ENCODE data around the gene STK11IP. TPM values are rescaled to one million over a fixed set of nuclear protein-coding genes. Genes with fewer than 3 reads are reported as not detected.
A peak's percentile ranks its signal among the peaks of the same experiment; 100 is the strongest.

Gene STK11IP
- total and polyA plus RNA-seq, 2 of the 13 experiments (the other 11 are each of a cell fraction or from before 2014, with no cell fraction given): 12.8 to 24.0 TPM

DNA sequence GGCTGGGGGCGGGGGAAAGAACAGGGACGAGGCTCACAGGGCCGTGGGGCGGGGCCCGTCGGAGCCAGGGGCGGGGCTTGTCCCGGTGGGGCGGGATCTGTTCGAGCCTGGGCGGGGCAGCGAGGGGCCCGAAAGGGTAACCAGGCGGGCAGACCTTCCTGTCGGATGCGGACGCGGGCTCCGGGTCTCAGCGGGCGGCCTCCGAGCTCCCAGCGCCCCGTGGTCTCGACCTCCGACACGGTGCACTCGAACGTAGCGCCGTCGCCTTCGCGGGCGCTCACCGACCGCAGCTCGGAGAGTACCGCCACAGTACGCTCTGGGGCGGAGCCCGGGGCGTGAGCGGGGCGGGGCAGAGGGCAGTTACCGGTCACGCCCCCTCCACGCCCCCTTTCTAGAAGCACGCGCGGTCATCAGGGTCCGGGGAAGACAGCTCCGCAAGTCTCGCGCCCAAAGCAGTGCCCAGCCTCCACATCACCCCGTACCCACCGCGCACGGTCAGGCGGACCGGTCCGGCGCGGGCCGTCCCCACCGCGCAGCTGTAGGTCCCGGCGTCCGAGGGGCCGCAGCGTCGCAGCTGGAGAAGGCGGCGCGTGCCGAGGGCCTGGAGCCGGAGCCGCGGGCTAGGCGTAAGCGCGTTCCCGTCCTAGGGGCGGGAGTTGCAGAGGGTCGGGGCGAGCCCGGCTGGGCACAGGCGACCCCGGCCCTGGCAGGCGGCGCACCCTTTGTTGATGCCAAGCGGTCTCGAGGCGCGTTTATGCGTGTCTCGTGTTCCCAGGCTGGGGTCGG lies 45.1 kb upstream of the STK11IP start (continued):
- TF ChIP-seq FOSL1 (CRISPR knock-in tag; IDR thresholded peaks at IDR 0.05; ENCODE audit: borderline replicate concordance) (no peak), HOXA7 (CRISPR knock-in tag; IDR thresholded peaks at IDR 0.05) (no peak), ZNF670 (CRISPR knock-in tag; IDR thresholded peaks at IDR 0.05; ENCODE audit: borderline replicate concordance) (peak; percentile 67; the same call in 1 of the 2 replicates), ARID4A (CRISPR knock-in tag; IDR thresholded peaks at IDR 0.05; ENCODE audit: borderline replicate concordance) (peak; percentile 87), NFYC (CRISPR knock-in tag; IDR thresholded peaks at IDR 0.05) (no peak), THAP7 (CRISPR knock-in tag; IDR thresholded peaks at IDR 0.05) (peak; percentile 69; the same call in 1 of the 2 replicates), ZNF574 (CRISPR knock-in tag; IDR thresholded peaks at IDR 0.05) (peak; percentile 54; the same call in 1 of the 2 replicates), RXRA (CRISPR knock-in tag; IDR thresholded peaks at IDR 0.05) (no peak; the same call in 1 of the 2 replicates), SMAD9 (CRISPR knock-in tag; IDR thresholded peaks at IDR 0.05) (no peak), HES4 (CRISPR knock-in tag; IDR thresholded peaks at IDR 0.05; ENCODE audit: borderline replicate concordance) (peak; percentile 81), TRIM24 (CRISPR knock-in tag; IDR thresholded peaks at IDR 0.05) (0 out of 2 replicates have a peak, but pooled peaks have one; percentile 32), ZNF614 (CRISPR knock-in tag; IDR thresholded peaks at IDR 0.05; ENCODE audit: borderline replicate concordance) (no peak), MIER2 (CRISPR knock-in tag; IDR thresholded peaks at IDR 0.05) (peak; percentile 11; the same call in 1 of the 2 replicates), ZNF329 (CRISPR knock-in tag; IDR thresholded peaks at IDR 0.05; ENCODE audit: low read depth) (peak; percentile 65; the same call in 1 of the 2 replicates)
- TF ChIP-seq, protein P1, sequence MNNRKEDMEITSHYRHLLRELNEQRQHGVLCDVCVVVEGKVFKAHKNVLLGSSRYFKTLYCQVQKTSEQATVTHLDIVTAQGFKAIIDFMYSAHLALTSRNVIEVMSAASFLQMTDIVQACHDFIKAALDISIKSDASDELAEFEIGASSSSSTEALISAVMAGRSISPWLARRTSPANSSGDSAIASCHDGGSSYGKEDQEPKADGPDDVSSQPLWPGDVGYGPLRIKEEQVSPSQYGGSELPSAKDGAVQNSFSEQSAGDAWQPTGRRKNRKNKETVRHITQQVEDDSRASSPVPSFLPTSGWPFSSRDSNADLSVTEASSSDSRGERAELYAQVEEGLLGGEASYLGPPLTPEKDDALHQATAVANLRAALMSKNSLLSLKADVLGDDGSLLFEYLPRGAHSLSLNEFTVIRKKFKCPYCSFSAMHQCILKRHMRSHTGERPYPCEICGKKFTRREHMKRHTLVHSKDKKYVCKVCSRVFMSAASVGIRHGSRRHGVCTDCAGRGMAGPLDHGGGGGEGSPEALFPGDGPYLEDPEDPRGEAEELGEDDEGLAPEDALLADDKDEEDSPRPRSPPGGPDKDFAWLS (CRISPR knock-in tag; IDR thresholded peaks at IDR 0.05; ENCODE audit: borderline replicate concordance): peak; percentile 90; the same call in 1 of the 2 replicates

All from HepG2 (cell line).